Esophagus (tissue), 2 donors: ENCODE results near the gene KCNT1. TPM values are rescaled to one million over a fixed set of nuclear protein-coding genes. Genes with fewer than 3 reads are reported as not detected.

Experiments used
- H3K27ac ChIP-seq, 2 donors: one replicate each; pipeline ENCODE4 v1.5.1; 2013; ENCODE audit warnings: low read depth in 2 of 2, mild to moderate bottlenecking in 2 of 2, inconsistent platforms in 1 of 2, low read length in 1 of 2, moderate library complexity in 1 of 2
- H3K27me3 ChIP-seq, 2 donors: one replicate each; pipeline ENCODE4 v1.6.1; 2013; ENCODE audit warnings: low read length in 2 of 2, control low read depth in 1 of 2, mild to moderate bottlenecking in 1 of 2; ENCODE audit not compliant: insufficient read depth in 2 of 2, control insufficient read depth in 1 of 2
- H3K36me3 ChIP-seq, 2 donors: one replicate each; pipeline ENCODE4 v1.6.1; 2013; ENCODE audit warnings: low read length in 1 of 2; ENCODE audit not compliant: control insufficient read depth in 2 of 2, insufficient read depth in 2 of 2
- H3K4me1 ChIP-seq, 2 donors: one replicate each; pipeline ENCODE4 v1.6.1; 2013; ENCODE audit warnings: low read length in 1 of 2; ENCODE audit not compliant: control insufficient read depth in 2 of 2, insufficient read depth in 2 of 2
- H3K4me3 ChIP-seq, 2 donors: one replicate each; pipeline ENCODE4 v1.5.1; 2013; ENCODE audit warnings: low read length in 2 of 2, mild to moderate bottlenecking in 2 of 2, low read depth in 1 of 2, moderate library complexity in 1 of 2
- H3K9me3 ChIP-seq, 2 donors: one replicate each; pipeline ENCODE4 v1.6.1; 2013; ENCODE audit warnings: mild to moderate bottlenecking in 2 of 2, low read depth in 1 of 2, low read length in 1 of 2, moderate library complexity in 1 of 2; ENCODE audit not compliant: control insufficient read depth in 2 of 2, insufficient read depth in 1 of 2
- WGBS, 2 donors: extraction: QIAGEN DNeasy Blood & Tissue Kit; methylation state at CpG; one replicate each; pipeline ENCODE4 v1.1.7; 2013; 5-methylcytosine and 5-hydroxymethylcytosine counted together
- polyA plus RNA-seq, 2 donors: library from polyadenylated mRNA; stranded (reverse); fragments of 200-250 nt; gene quantifications; one replicate each; pipeline ENCODE4 v1.2.3, GENCODE V29; 2013
- donor health status: healthy with polysubstance abuse.
- donor health status: Bipolar disorder and iron deficiency.

KCNT1 gene
- polyA plus RNA-seq, 2 donors, result 0.06 to 0.14 TPM

DNA sequence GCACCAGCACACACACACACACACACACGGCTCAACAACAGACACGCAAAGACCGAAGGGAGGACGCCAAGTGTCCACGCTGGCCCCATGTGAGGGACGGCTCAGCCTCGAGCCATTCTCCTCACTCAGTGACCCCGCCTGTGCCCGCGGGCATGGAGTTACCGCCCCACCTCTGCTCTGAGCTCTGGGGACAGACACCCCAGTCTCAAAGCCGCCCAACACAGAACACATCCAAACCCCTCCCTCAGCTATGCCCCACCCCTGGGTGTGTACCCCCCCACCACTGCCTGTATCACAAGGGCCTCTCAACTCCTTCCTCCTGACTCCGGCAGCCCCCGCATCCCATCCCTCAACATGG, 124.2 kb downstream of the KCNT1 start:
- H3K9me3 ChIP-seq, result no peaks in the 10 kb centered on the region
- H3K4me1 ChIP-seq, result no peaks in the 10 kb centered on the region
- WGBS, 2 donors, result 96 to 97% methylated on average over 13 to 14 of the region's 14 CpGs
- H3K27ac ChIP-seq, result no peak overlapping the region
- no peak overlapping the region for H3K4me3 ChIP-seq
- H3K27me3 ChIP-seq, result no peaks in the 10 kb centered on the region
- peaks cover 15 to 39% of the 10 kb centered on the region in 2 donors for H3K36me3 ChIP-seq

DNA sequence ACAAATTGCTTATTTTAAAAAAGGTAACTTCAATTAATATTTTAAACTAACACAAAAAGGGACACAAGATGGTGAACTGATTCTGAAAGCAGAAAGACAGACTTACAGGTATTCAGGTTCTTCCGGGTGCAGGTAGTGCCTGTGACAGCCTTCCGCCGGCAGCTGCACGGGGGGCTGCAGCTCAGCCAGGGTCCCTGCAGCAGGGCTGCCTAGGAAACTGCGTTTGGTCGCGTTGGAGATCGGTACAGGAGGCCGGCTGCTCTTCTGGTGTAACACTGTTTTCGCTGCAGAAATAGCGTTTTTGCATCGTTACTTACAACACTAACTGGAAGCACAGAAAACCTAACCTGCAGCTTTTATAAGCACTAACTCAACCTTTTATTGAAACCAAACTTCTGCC, 125.3 kb downstream of the KCNT1 start:
- H3K4me3 ChIP-seq, result no peak overlapping the region
- H3K4me1 ChIP-seq, result no peaks in the 10 kb centered on the region
- peaks cover 13 to 30% of the 10 kb centered on the region in 2 donors for H3K36me3 ChIP-seq
- no peak overlapping the region for H3K27ac ChIP-seq
- H3K9me3 ChIP-seq, result no peaks in the 10 kb centered on the region
- H3K27me3 ChIP-seq, result no peaks in the 10 kb centered on the region
- 97 to 98% methylated on average over 12 of the region's 12 CpGs for WGBS, 2 donors

DNA sequence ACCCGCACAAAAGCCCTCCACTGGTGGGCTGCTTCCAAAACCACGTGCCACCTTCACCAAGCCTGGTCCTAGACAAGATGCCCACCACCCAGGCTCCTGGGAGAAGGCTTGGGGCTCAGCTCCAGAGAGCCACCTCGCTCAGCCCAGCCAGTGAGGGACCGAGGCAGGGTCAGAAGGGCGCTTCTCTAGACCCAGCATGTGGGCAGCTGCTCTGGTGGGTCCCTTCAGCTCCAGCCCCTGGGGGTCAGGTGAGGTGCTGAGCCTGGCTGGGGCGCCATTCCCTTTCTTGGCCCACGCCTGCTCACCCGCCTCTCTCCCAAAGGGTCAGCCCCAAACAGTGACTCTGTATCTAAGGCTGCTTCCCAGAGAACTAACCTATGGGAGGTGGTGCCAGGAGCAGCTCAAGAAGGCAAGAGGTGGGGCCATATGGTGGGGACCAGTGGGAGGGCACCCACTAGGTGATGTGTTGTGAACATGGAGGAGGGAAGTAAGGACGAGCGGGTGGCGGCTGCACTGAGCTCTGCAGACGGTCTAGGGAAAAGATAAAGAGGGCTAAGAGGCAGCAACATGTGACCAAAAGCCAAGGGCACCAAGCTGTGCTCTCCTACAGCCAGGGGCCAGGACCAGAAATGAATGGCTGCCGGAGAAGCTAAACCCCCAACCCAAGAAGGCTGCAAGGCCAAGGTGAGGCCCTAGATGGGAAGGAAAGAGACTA, 126.0 kb downstream of the KCNT1 start:
- 97 to 98% methylated on average over 13 of the region's 13 CpGs for WGBS, 2 donors
- H3K4me3 ChIP-seq, result no peak overlapping the region

DNA sequence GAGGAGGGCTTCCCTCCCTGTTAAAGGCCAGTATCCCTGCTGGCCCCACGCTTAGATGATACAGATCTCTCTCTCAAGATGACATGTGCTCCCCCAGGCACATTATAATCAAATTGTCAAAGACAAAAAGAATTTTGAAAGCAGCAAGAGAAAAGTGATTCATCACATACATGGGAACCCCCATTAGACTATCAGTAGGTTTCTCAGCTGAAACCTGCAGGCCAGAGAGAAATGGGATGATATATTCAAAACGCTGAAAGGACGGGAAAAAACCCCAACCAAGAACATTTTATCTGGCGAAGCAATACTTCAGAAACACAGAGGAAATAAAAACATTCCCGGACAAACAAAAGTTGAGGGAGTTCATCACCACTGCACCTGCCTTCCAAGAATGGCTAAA, 126.7 kb downstream of the KCNT1 start:
- Histone ChIP-seq H3K27ac (no peak overlapping the region), H3K27me3 (no peaks in the 10 kb centered on the region), H3K36me3 (peaks cover 2 to 18% of the 10 kb centered on the region in 2 donors), H3K4me3 (no peak overlapping the region), H3K9me3 (no peaks in the 10 kb centered on the region), H3K4me1 (no peaks in the 10 kb centered on the region)
- WGBS, 2 donors, result 95 to 99% methylated on average over 5 of the region's 5 CpGs

More for the DNA sequence above, 126.0 kb downstream of the KCNT1 start:
- Histone ChIP-seq H3K36me3 (peaks cover 6 to 23% of the 10 kb centered on the region in 2 donors), H3K27ac (no peak overlapping the region), H3K4me1 (no peaks in the 10 kb centered on the region), H3K27me3 (no peaks in the 10 kb centered on the region), H3K9me3 (no peaks in the 10 kb centered on the region)

DNA sequence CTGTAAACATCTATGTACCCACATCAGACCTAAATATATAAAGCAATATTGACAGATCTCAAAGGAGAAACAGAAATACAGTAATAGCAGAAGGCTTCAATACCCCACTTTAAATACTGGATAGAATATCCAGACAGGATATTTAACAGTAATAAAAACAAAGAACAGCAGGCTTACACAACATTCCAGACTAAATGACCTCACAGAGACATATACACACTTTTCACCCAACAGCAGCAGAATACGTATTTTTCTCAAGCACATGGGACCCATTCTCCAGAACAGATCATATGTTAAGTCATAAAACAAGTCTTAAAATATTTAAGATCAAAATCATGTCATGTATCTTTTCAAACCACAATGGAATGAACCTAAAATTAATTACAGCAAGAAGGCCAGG, 128.5 kb downstream of the KCNT1 start:
- WGBS, 2 donors, result 94 to 100% methylated on average over 1 of the region's 1 CpG
- Histone ChIP-seq H3K27me3 (no peaks in the 10 kb centered on the region), H3K4me3 (no peak overlapping the region), H3K36me3 (peaks cover 0 to 16% of the 10 kb centered on the region in 2 donors), H3K27ac (no peak overlapping the region), H3K4me1 (no peaks in the 10 kb centered on the region), H3K9me3 (no peaks in the 10 kb centered on the region)

DNA sequence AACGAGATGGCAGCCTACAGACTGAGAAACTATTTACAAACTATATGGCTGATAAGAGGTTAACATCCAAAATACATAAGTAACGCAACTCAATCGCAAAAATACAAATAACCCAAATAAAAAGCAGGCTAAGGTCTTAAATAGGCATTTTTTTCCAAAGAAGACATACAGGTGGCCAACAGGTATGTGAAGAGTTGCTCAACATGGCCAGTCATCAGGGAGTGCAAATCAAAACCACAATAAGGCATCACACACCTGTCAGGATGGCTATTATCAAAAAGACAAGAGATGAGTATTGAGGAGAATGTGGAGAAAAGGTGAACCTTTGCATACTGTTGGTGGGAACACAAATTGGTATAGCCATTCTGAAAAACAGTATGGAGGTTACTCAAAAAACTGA, 131.9 kb downstream of the KCNT1 start:
- Histone ChIP-seq H3K27me3 (no peaks in the 10 kb centered on the region), H3K4me1 (peaks cover 0 to 2% of the 10 kb centered on the region in 2 donors), H3K27ac (no peak overlapping the region), H3K4me3 (no peak overlapping the region), H3K9me3 (no peaks in the 10 kb centered on the region), H3K36me3 (peaks cover 0 to 11% of the 10 kb centered on the region in 2 donors)
- WGBS, 2 donors, result 85 to 90% methylated on average over 3 of the region's 3 CpGs

DNA sequence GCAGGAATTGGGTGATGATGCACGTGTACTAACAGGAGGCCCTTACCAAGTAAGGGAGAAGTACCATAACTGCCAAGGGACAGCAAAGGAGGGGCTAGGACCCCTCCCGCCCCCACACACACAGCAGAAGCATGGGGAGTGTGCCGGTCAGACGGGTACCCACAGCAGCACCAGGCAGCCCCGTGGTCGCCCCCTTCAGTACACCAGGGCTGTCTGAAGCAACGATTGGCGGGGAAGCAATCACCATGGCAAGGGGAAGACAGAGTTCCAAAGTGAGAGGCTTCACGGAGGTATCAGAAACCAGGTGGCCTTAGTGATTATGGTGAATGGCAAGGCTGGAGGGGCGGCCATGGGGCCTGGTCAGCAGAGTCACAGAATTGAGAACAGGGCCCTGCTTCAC, 133.1 kb downstream of the KCNT1 start:
- Histone ChIP-seq H3K27me3 (no peaks in the 10 kb centered on the region), H3K4me1 (peaks cover 0 to 2% of the 10 kb centered on the region in 2 donors), H3K9me3 (no peaks in the 10 kb centered on the region), H3K27ac (no peak overlapping the region), H3K36me3 (peaks cover 0 to 18% of the 10 kb centered on the region in 2 donors), H3K4me3 (no peak overlapping the region)
- 91 to 92% methylated on average over 10 of the region's 10 CpGs for WGBS, 2 donors

DNA sequence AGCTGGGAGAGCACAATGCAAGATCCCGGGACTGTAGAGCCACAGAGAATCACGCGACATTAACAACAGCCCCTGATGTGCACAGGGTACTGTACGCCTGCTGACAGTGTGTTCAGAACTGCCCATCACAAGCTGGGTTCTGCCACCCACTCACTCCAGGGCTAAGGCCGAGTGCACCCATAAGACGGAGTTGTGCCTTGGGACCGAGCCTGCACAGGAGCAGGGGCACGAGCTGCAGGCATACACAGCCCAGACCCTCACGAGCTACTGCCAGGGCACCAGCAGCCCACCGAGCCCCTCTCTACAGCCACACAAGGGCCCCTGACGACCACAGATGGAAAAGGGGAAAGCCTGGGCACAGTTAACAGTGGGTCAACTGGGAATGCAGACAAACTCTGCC, 137.5 kb downstream of the KCNT1 start:
- Histone ChIP-seq H3K36me3 (peaks cover 0 to 26% of the 10 kb centered on the region in 2 donors), H3K9me3 (no peaks in the 10 kb centered on the region), H3K27ac (no peak overlapping the region), H3K4me3 (no peak overlapping the region), H3K4me1 (peaks cover 0 to 2% of the 10 kb centered on the region in 2 donors), H3K27me3 (no peaks in the 10 kb centered on the region)
- 95 to 96% methylated on average over 11 of the region's 11 CpGs for WGBS, 2 donors

DNA sequence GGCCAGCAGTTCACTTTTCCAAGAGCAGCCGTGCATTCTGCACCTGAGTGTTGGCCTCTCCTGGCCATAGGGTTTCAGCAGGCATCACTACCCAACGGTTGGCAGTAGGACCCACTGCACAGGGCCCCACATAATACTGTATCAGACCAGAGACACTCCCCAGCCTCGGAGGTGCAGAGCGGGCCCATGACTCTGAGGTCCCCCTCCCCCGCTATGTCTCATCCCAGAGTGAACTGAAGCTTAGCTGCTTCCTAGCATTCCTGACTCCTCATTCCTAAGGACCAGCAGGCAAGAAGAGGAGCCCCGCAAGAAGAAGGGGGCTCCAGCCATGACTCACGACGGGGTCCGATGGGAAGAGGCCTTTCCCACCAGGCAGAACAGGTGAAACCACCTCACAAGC, 138.1 kb downstream of the KCNT1 start:
- no peak overlapping the region for H3K27ac ChIP-seq
- no peaks in the 10 kb centered on the region for H3K9me3 ChIP-seq
- H3K4me3 ChIP-seq, result no peak overlapping the region
- peaks cover 0 to 2% of the 10 kb centered on the region in 2 donors for H3K4me1 ChIP-seq
- WGBS, 2 donors, result 94% methylated on average over 9 of the region's 9 CpGs
- H3K27me3 ChIP-seq, result no peaks in the 10 kb centered on the region
- peaks cover 0 to 26% of the 10 kb centered on the region in 2 donors for H3K36me3 ChIP-seq

DNA sequence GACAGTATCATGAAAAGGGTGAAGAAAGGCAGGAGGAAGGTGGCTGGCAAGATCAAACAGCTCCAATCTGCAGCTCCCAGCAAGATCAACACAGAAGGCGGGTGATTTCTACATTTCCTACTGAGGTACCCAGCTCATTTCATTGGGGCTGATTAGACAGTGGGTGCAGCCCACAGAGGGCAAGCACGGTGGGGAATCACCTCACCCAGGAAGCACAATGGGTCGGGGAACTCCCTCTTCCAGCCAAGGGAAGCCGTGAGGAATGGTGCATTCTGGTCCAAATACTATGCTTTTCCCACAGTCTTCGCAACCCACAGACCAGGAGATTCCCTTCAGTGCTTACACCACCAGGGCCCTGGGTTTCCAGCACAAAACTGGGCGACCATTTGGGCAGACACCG, 138.6 kb downstream of the KCNT1 start:
- peaks cover 0 to 26% of the 10 kb centered on the region in 2 donors for H3K36me3 ChIP-seq
- H3K9me3 ChIP-seq, result no peaks in the 10 kb centered on the region
- no peak overlapping the region for H3K27ac ChIP-seq
- WGBS, 2 donors, result 82 to 91% methylated on average over 7 of the region's 7 CpGs
- no peak overlapping the region for H3K4me3 ChIP-seq
- no peaks in the 10 kb centered on the region for H3K27me3 ChIP-seq
- peaks cover 0 to 2% of the 10 kb centered on the region in 2 donors for H3K4me1 ChIP-seq
